H1 (cell line): ENCODE data around the gene LGI4. TPM values are rescaled to one million over a fixed set of nuclear protein-coding genes. Genes with fewer than 3 reads are reported as not detected.
"Not testable (repeated sequence)": the region's sequence is repeated elsewhere in the genome, so short reads cannot be mapped to it uniquely, and the experiment has no call there.

ENCODE experiments used
- CTCF ChIA-PET: fragments of 300-600 bp; sonication (Branson Sonifier 250); formaldehyde crosslinking; loops from one replicate; lab custom pipeline; 2021; ENCODE audit not compliant: partially characterized antibody; lab: Charles Lee
- POLR2A ChIA-PET: fragments of 300-600 bp; sonication (Branson Sonifier 250); formaldehyde crosslinking; loops from one replicate; lab custom pipeline; 2021; ENCODE audit warnings: inconsistent platforms; ENCODE audit not compliant: partially characterized antibody; lab: Charles Lee
- DNase-seq, 2 experiments: peaks; one replicate each; pipeline versions ENCODE4 v3.0.0 to v3.0.0-alpha.2; 2010 to 2022; ENCODE audit warnings: low spot score in 2 of 2, low read depth in 1 of 2, mixed read lengths in 1 of 2
- FAIRE-seq: peaks from 2 replicates; lab custom pipeline; 2011; peaks lifted over from hg19 to GRCh38; lab: Jason Lieb, UNC
- H2AFZ ChIP-seq: 2 replicates; pipeline ENCODE4 v1.8.1; 2012; ENCODE audit warnings: low read length, inconsistent platforms
- H2AK5ac ChIP-seq: 2 replicates; pipeline ENCODE4 v1.6.1; 2013; ENCODE audit warnings: low read depth, low read length
- H2BK120ac ChIP-seq: replicated peaks from 2 replicates; pipeline ENCODE3; 2013; ENCODE audit warnings: low read depth, low read length, inconsistent platforms
- H2BK12ac ChIP-seq: 2 replicates; pipeline ENCODE4 v1.6.1; 2013; ENCODE audit warnings: low read depth, low read length
- H2BK15ac ChIP-seq: 2 replicates; pipeline ENCODE4 v1.6.1; 2013; ENCODE audit warnings: low read length
- H2BK20ac ChIP-seq: 2 replicates; pipeline ENCODE4 v1.6.1; 2013; ENCODE audit warnings: low read length
- H2BK5ac ChIP-seq: 2 replicates; pipeline ENCODE4 v1.6.1; 2013; ENCODE audit warnings: low read depth, low read length
- H3K14ac ChIP-seq: 2 replicates; pipeline ENCODE4 v1.6.1; 2013; ENCODE audit warnings: inconsistent platforms; ENCODE audit not compliant: insufficient read length
- H3K18ac ChIP-seq: 2 replicates; pipeline ENCODE4 v1.6.1; 2013; ENCODE audit warnings: low read length; ENCODE audit errors: extremely low read depth
- H3K23ac ChIP-seq: 2 replicates; pipeline ENCODE4 v1.6.1; 2013; ENCODE audit warnings: inconsistent platforms; ENCODE audit not compliant: insufficient read length
- H3K23me2 ChIP-seq: 2 replicates; pipeline ENCODE4 v1.6.1; 2013; ENCODE audit warnings: low read depth, low read length
- H3K27ac ChIP-seq: 2 replicates; pipeline ENCODE4 v1.6.1; 2011; ENCODE audit warnings: low read depth, low read length, inconsistent platforms
- H3K27me3 ChIP-seq, 4 experiments: replicated peaks in 1 of 4; 1 replicate in 1 of 4; 2 replicates in 3 of 4; pipeline versions ENCODE4 v1.6.1 to v1.8.1; 2011 to 2013; ENCODE audit warnings: low read length in 3 of 4, mild to moderate bottlenecking in 3 of 4, inconsistent platforms in 2 of 4, mixed read lengths in 2 of 4, moderate library complexity in 1 of 4; ENCODE audit not compliant: control insufficient read depth in 3 of 4, insufficient read depth in 3 of 4; ENCODE audit errors: extremely low read depth in 1 of 4
- H3K36me3 ChIP-seq, 4 experiments: 2 replicates each; pipeline versions ENCODE4 v1.6.1 to v1.8.1; 2011 to 2013; ENCODE audit warnings: mild to moderate bottlenecking in 4 of 4, low read length in 3 of 4, moderate library complexity in 2 of 4, control low read depth in 1 of 4, inconsistent platforms in 1 of 4; ENCODE audit not compliant: insufficient read depth in 4 of 4, control insufficient read depth in 2 of 4
- H3K4ac ChIP-seq: replicated peaks from 2 replicates; pipeline ENCODE3; 2013; ENCODE audit warnings: low read length, low read depth, mixed read lengths, inconsistent platforms; ENCODE audit not compliant: insufficient read length
- H3K4me1 ChIP-seq, 4 experiments: replicated peaks in 1 of 4; 1 replicate in 1 of 4; 2 replicates in 3 of 4; pipeline versions ENCODE4 v1.6.1 to v1.8.1; 2011 to 2013; ENCODE audit warnings: low read length in 3 of 4, inconsistent platforms in 2 of 4, mixed read lengths in 1 of 4; ENCODE audit not compliant: insufficient read depth in 4 of 4, control insufficient read depth in 3 of 4
- H3K4me2 ChIP-seq, 2 experiments: 2 replicates each; pipeline versions ENCODE4 v1.6.1 to v1.8.1; 2011 to 2013; ENCODE audit warnings: low read depth in 2 of 2, low read length in 2 of 2, control low read depth in 1 of 2, inconsistent platforms in 1 of 2, mild to moderate bottlenecking in 1 of 2; ENCODE audit not compliant: insufficient read depth in 1 of 2
- H3K4me3 ChIP-seq, 4 experiments: fragments of 200-600, 300-600 bp in 1 of 4; sonication (generic), shearing (Covaris generic), sonication (Bioruptor Twin) in 1 of 4; 2 replicates each; pipeline versions ENCODE4 v1.5.1 to v1.8.1; 2011 to 2016; ENCODE audit warnings: low read length in 4 of 4, low read depth in 3 of 4, control low read depth in 2 of 4, inconsistent platforms in 2 of 4, mild to moderate bottlenecking in 2 of 4, mixed read lengths in 1 of 4, moderate library complexity in 1 of 4; ENCODE audit not compliant: insufficient read depth in 2 of 4; ENCODE audit errors: extremely low read depth in 1 of 4
- H3K56ac ChIP-seq: replicated peaks from 2 replicates; pipeline ENCODE3; 2013; ENCODE audit warnings: low read depth, mild to moderate bottlenecking, mixed read lengths, low read length, inconsistent platforms; ENCODE audit not compliant: insufficient read length
- H3K79me1 ChIP-seq: 2 replicates; pipeline ENCODE4 v1.6.1; 2013; ENCODE audit warnings: low read depth, low read length, control low read depth
- H3K79me2 ChIP-seq, 2 experiments: 2 replicates each; pipeline versions ENCODE4 v1.6.1 to v1.8.1; 2012 to 2013; ENCODE audit warnings: low read length in 2 of 2, mild to moderate bottlenecking in 2 of 2, inconsistent platforms in 1 of 2; ENCODE audit not compliant: insufficient read depth in 2 of 2, control insufficient read depth in 1 of 2
- H3K9ac ChIP-seq, 4 experiments: replicated peaks in 1 of 4; 1 replicate in 1 of 4; 2 replicates in 3 of 4; pipeline versions ENCODE4 v1.6.1 to v1.8.1; 2011 to 2013; ENCODE audit warnings: low read depth in 3 of 4, low read length in 3 of 4, control low read depth in 2 of 4, mild to moderate bottlenecking in 2 of 4, moderate library complexity in 2 of 4, inconsistent platforms in 1 of 4; ENCODE audit errors: extremely low read depth in 1 of 4
- H3K9me3 ChIP-seq, 2 experiments: 2 replicates each; pipeline versions ENCODE4 v1.6.1 to v1.8.1; 2012 to 2013; ENCODE audit warnings: mild to moderate bottlenecking in 2 of 2, moderate library complexity in 2 of 2, control low read depth in 1 of 2, inconsistent platforms in 1 of 2, low read depth in 1 of 2, low read length in 1 of 2, mixed read lengths in 1 of 2; ENCODE audit not compliant: insufficient read depth in 2 of 2
- H4K20me1 ChIP-seq, 2 experiments: replicated peaks in 1 of 2; 2 replicates each; pipeline versions ENCODE3 to v1.8.1; 2011 to 2013; ENCODE audit warnings: inconsistent platforms in 2 of 2, low read length in 2 of 2, mild to moderate bottlenecking in 1 of 2; ENCODE audit not compliant: insufficient read depth in 2 of 2, control insufficient read depth in 1 of 2
- H4K5ac ChIP-seq: 2 replicates; pipeline ENCODE4 v1.6.1; 2013; ENCODE audit warnings: low read length, low read depth, mixed read lengths, inconsistent platforms; ENCODE audit not compliant: insufficient read length
- H4K8ac ChIP-seq: 2 replicates; pipeline ENCODE4 v1.8.0; 2013; ENCODE audit warnings: mild to moderate bottlenecking, moderate library complexity, low read length, inconsistent platforms; ENCODE audit not compliant: insufficient read depth; ENCODE audit errors: extremely low read depth
- H4K91ac ChIP-seq: replicated peaks from 2 replicates; pipeline ENCODE3; 2013; ENCODE audit warnings: low read length, mixed read lengths, inconsistent platforms; ENCODE audit not compliant: insufficient read length
- BRCA1 ChIP-seq: IDR thresholded peaks from 2 replicates; pipeline ENCODE4 v1.6.1; 2012; ENCODE audit warnings: low read depth, low read length, improper control_type of control experiment
- CTBP2 ChIP-seq: IDR thresholded peaks from 2 replicates; pipeline ENCODE4 v1.7.0; 2011; ENCODE audit warnings: borderline replicate concordance, mild to moderate bottlenecking, moderate library complexity, mixed read lengths, low read length; ENCODE audit not compliant: insufficient read depth, insufficient read length
- KDM5A ChIP-seq: fragments of 200-600 bp; IDR thresholded peaks from 2 replicates; pipeline ENCODE4 v1.7.1; 2012; ENCODE audit warnings: mild to moderate bottlenecking, low read length, inconsistent platforms, mixed read lengths
- POLR2AphosphoS5 ChIP-seq: IDR thresholded peaks from 2 replicates; pipeline ENCODE4 v1.6.1; 2011; ENCODE audit warnings: low read depth, low read length
- RAD21 ChIP-seq, 2 experiments: IDR thresholded peaks in 1 of 2; conservative IDR thresholded peaks in 1 of 2; 2 replicates each; pipeline ENCODE4 v1.6.1; 2011; ENCODE audit warnings: low read depth in 2 of 2, low read length in 2 of 2, improper control_type of control experiment in 1 of 2, inconsistent platforms in 1 of 2, mild to moderate bottlenecking in 1 of 2, moderate library complexity in 1 of 2
- SP1 ChIP-seq: IDR thresholded peaks from 2 replicates; pipeline ENCODE4 v1.6.1; 2011; ENCODE audit warnings: low read depth, low read length
- WGBS, 2 experiments: shearing (Covaris generic) in 1 of 2; methylation state at CpG; one replicate each; pipeline versions ENCODE4 v1.1.6 to v1.1.7; 2013 to 2015; ENCODE audit warnings: low lambda C conversion rate in 2 of 2, mixed read lengths in 2 of 2, inconsistent platforms in 1 of 2, low coverage in 1 of 2, missing lambda C conversion rate in 1 of 2; ENCODE audit not compliant: insufficient replicate concordance in 2 of 2, insufficient coverage in 1 of 2, insufficient read length in 1 of 2; ENCODE audit errors: extremely low coverage in 1 of 2, missing lambda C conversion rate in 1 of 2; 5-methylcytosine and 5-hydroxymethylcytosine counted together
- polyA plus RNA-seq, 7 experiments: library from polyadenylated mRNA; depleted of rRNA in 3 of 7; stranded (reverse) in 5 of 7; unstranded in 2 of 7; fragments of >200 nt in 5 of 7; fragments of 200-250 nt in 2 of 7; gene quantifications; 1 replicate in 5 of 7; 2 replicates in 1 of 7; 4 replicates in 1 of 7; pipeline versions ENCODE4 v1.2.1 to v1.2.3, GENCODE V29; 2011 to 2013; ENCODE audit warnings: missing spikeins in 2 of 7, mixed read lengths in 2 of 7
- total RNA-seq: library from RNA; stranded (reverse); fragmentation: NEBNext Ultra II Directional; extraction: Animal tissue kit (Norgen Biotek cat#: 25700); gene quantifications from 2 replicates; pipeline ENCODE4 v1.2.1, GENCODE V29; 2021

The LGI4 gene
- total and polyA plus RNA-seq, 2 of the 8 experiments (the other 6 are each of a cell fraction or from before 2014, with no cell fraction given), result 2.0 to 8.2 TPM

DNA sequence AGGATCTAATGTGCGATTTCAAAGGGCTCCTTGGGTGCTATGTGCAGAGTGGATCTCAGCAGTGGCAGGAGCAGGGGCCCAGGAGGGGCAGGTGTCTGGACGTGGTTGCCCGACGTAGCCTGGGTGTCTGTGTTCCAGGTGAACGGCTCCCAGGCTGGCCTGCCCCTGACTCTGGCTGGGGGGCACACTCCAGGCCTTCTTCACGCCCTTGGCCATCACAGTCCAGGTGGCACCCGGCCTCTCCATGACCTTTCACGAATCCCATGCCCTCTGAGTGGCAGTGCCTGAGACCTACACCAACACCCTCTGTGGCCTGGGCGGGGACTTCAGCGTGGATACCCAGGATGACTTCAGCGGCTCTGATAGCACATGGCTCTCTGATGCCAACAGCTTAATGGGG lies 30.5 kb downstream of the LGI4 start (continued):
- TF ChIP-seq POLR2AphosphoS5, result no peak
- no peak for TF ChIP-seq BRCA1
- TF ChIP-seq CTBP2, result no peak
- no peak for TF ChIP-seq RAD21 (IDR thresholded peaks at IDR 0.05 in 1 of 2, conservative IDR thresholded peaks at IDR 0.05 in 1 of 2; ENCODE audit: low read depth in 2 of 2, low read length in 2 of 2)
- no peak for TF ChIP-seq SP1
- no peak for TF ChIP-seq KDM5A

DNA sequence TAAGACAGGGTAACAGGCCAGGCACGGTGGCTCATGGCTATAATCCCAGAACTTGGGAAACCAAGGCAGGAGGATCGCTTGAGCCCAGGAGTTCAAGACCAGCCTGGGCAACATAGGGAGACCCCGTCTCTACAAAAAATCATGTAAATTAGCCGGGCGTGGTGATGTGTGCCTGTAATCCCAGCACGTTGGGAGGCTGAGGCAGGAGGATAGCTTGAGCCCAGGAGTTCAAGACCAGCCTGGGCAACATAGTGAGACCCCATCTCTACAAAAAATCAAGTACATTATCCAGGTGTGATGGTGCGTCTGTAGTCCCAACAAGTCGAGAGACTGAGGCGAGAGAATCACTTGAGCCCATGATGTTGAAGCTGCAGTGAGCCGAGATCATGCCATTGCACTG lies 31.2 kb downstream of the LGI4 start:
- WGBS, 2 experiments, result 83% methylated on average over 10 of the region's 10 CpGs; no CpG with 5 or more reads in 1 of the 2 experiments
- FAIRE-seq, result not testable (repeated sequence)

More for the DNA sequence above, 31.2 kb downstream of the LGI4 start:
- H3K9me3 ChIP-seq, H2AK5ac ChIP-seq, H3K27ac ChIP-seq, H2BK15ac ChIP-seq, H3K4me2 ChIP-seq, DNase-seq, H3K27me3 ChIP-seq, H3K14ac ChIP-seq, H2AFZ ChIP-seq, H2BK5ac ChIP-seq, H3K79me2 ChIP-seq, H3K23me2 ChIP-seq, H3K79me1 ChIP-seq, H4K91ac ChIP-seq, H3K56ac ChIP-seq, H2BK120ac ChIP-seq, H4K5ac ChIP-seq, H3K36me3 ChIP-seq, H3K4ac ChIP-seq, H4K8ac ChIP-seq, H3K23ac ChIP-seq, H3K9ac ChIP-seq, H3K4me3 ChIP-seq, H4K20me1 ChIP-seq, H3K18ac ChIP-seq, H3K4me1 ChIP-seq, H2BK12ac ChIP-seq, H2BK20ac ChIP-seq: not testable (repeated sequence)
- ChIA-PET POLR2A (interaction anchor here (1.0 kb wide), 1 partner anchor 45 kb away, joined by 3 read pairs; no protein-coding TSS in a partner anchor), CTCF (interaction anchor here (0.7 to 1.6 kb wide), 3 partner anchors 11 to 174 kb away, joined by 4 to 5 read pairs (median 4); no protein-coding TSS in a partner anchor)
